ENCODE data around the gene CRAT.

DNA sequence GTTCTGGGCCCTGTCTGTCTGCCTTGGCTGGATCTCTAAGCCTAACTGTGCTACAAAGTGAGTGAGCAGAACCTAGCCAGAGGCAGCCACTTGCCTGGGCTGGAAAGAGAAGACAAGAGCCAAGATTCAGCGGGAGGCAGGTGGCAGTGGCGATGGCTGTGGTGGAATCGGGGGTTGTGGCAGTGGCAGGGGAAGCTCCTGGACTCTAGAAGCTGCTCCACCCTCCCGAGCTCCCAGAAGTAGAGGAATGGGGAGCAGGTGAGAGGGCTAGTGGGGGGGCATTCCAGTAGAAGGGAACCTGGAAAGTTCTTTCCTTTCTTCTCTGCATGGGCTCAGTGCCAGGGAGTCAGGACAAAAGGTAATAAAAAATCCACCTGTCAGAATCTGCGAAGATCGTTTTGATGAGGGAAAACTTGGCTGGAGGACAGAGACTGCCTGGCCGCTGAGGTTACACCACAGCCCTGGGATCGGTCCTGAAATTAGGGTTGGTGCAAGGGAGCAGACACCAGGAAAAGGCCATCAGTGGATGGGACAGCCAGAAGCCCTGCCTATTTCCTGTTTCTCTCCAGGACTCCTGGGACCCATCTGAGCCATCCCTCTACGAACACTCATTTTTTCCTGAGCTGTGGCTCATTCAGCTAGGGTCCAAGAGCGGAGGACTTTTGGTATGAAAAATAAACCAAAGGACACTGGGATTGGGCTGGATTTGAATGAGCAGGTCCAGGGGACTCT, 1.6 kb downstream of the CRAT start:
- TF ChIP-seq, protein P1, sequence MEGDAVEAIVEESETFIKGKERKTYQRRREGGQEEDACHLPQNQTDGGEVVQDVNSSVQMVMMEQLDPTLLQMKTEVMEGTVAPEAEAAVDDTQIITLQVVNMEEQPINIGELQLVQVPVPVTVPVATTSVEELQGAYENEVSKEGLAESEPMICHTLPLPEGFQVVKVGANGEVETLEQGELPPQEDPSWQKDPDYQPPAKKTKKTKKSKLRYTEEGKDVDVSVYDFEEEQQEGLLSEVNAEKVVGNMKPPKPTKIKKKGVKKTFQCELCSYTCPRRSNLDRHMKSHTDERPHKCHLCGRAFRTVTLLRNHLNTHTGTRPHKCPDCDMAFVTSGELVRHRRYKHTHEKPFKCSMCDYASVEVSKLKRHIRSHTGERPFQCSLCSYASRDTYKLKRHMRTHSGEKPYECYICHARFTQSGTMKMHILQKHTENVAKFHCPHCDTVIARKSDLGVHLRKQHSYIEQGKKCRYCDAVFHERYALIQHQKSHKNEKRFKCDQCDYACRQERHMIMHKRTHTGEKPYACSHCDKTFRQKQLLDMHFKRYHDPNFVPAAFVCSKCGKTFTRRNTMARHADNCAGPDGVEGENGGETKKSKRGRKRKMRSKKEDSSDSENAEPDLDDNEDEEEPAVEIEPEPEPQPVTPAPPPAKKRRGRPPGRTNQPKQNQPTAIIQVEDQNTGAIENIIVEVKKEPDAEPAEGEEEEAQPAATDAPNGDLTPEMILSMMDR (IDR thresholded peaks at IDR 0.05; ENCODE audit: borderline replicate concordance, extremely low read depth, low read length, poor library complexity, severe bottlenecking), result no peak
- no peak for TF ChIP-seq EZH2 (IDR thresholded peaks at IDR 0.05; ENCODE audit: borderline replicate concordance, low read depth, low read length, severe bottlenecking)
